DOHH2 (cell line): ENCODE data around the gene METTL22.

Experiments
- EZH2phosphoT487 ChIP-seq: fragments of 200-600 bp; sonication (generic); IDR thresholded peaks from 2 replicates; pipeline ENCODE4 v1.6.1; 2017; ENCODE audit warnings: borderline replicate concordance, mild to moderate bottlenecking, antibody characterized with exemption, low read length, moderate library complexity, mixed read lengths
- TF ChIP-seq, protein P1 (sequence below): fragments of 200-600 bp; sonication (generic); IDR thresholded peaks from one replicate; pipeline ENCODE4 v1.5.1; 2014; ENCODE audit warnings: antibody characterized with exemption, mild to moderate bottlenecking, low read depth, low read length; ENCODE audit not compliant: poor library complexity, severe bottlenecking

DNA sequence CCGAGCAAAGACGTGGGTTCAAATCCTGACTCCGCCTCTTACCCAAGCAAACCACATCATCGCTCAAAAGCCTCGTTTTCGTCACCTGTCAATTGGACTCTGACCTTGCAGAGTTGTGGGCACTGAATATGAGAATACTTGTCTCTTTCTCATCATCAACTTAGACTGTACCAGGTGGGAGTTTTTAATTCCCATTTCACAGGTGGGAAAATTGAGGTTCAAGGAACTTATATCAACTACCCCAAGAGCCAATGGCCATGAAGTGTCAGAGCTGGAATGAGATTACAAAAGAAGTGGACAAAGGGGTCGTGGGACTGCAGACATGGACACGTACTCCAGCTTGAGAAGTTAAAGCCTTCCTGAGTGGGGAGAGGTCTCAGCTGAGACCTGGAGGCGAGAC is 41.9 kb upstream of the METTL22 start:
- TF ChIP-seq, protein P1, sequence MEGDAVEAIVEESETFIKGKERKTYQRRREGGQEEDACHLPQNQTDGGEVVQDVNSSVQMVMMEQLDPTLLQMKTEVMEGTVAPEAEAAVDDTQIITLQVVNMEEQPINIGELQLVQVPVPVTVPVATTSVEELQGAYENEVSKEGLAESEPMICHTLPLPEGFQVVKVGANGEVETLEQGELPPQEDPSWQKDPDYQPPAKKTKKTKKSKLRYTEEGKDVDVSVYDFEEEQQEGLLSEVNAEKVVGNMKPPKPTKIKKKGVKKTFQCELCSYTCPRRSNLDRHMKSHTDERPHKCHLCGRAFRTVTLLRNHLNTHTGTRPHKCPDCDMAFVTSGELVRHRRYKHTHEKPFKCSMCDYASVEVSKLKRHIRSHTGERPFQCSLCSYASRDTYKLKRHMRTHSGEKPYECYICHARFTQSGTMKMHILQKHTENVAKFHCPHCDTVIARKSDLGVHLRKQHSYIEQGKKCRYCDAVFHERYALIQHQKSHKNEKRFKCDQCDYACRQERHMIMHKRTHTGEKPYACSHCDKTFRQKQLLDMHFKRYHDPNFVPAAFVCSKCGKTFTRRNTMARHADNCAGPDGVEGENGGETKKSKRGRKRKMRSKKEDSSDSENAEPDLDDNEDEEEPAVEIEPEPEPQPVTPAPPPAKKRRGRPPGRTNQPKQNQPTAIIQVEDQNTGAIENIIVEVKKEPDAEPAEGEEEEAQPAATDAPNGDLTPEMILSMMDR = no peak
- no peak for TF ChIP-seq EZH2phosphoT487
